ENCODE data around the gene NDUFS8. TPM values are rescaled to one million over a fixed set of nuclear protein-coding genes. Genes with fewer than 3 reads are reported as not detected.
A peak's percentile ranks its signal among the peaks of the same experiment; 100 is the strongest.

NDUFS8 gene
- total and polyA plus RNA-seq, 3 experiments from 2014 or later: 132 to 170 (median 140) TPM

- no peak overlapping the region for H3K27ac ChIP-seq (ENCODE audit: low read depth, low read length)
Observed at GRCh38 chr11:68016161-68016903, 14.1 kb upstream of the NDUFS8 start.

GRCh38 chr11:68016904-68017817, 13.3 kb upstream of the NDUFS8 start:
- CTCF ChIA-PET: no interaction called here
- Histone ChIP-seq H3K36me3 (ENCODE audit: insufficient read depth, low read length) (no peaks in the 10 kb centered on the region), H3K4me3 (ENCODE audit: low read length) (no peak overlapping the region), H3K27me3 (ENCODE audit: insufficient read depth, low read length, poor library complexity, severe bottlenecking) (no peaks in the 10 kb centered on the region), H3K9me3 (ENCODE audit: low read length) (no peaks in the 10 kb centered on the region), H3K4me1 (ENCODE audit: insufficient read depth, low read length) (no peaks in the 10 kb centered on the region), H3K27ac (ENCODE audit: low read depth, low read length) (no peak overlapping the region)
- POLR2A ChIA-PET: no interaction called here
- no peaks in the 10 kb centered on the region for H3K4me1 Mint-ChIP-seq
- no peaks in the 10 kb centered on the region for H3K9me3 Mint-ChIP-seq
- H3K27me3 Mint-ChIP-seq: peaks cover 0 to 2% of the 10 kb centered on the region in 2 donors
- no peak overlapping the region for H3K4me3 Mint-ChIP-seq
- DNase-seq: no peak
- no peaks in the 10 kb centered on the region for H3K36me3 Mint-ChIP-seq
- no peak overlapping the region for H3K27ac Mint-ChIP-seq

More at GRCh38 chr11:68016161-68016903, 14.1 kb upstream of the NDUFS8 start:
- no peaks in the 10 kb centered on the region for H3K36me3 ChIP-seq (ENCODE audit: insufficient read depth, low read length)
- Mint-ChIP-seq H3K36me3 (no peaks in the 10 kb centered on the region), H3K4me1 (no peaks in the 10 kb centered on the region), H3K9me3 (no peaks in the 10 kb centered on the region), H3K27me3 (peaks cover 2% of the 10 kb centered on the region in 2 donors), H3K27ac (no peak overlapping the region), H3K4me3 (no peak overlapping the region)
- no peaks in the 10 kb centered on the region for H3K27me3 ChIP-seq (ENCODE audit: insufficient read depth, low read length, poor library complexity, severe bottlenecking)
- DNase-seq: no peak
- H3K9me3 ChIP-seq (ENCODE audit: low read length): no peaks in the 10 kb centered on the region
- POLR2A ChIA-PET: no interaction called here
- CTCF ChIA-PET: no interaction called here
- H3K4me1 ChIP-seq (ENCODE audit: insufficient read depth, low read length): no peaks in the 10 kb centered on the region
- no peak overlapping the region for H3K4me3 ChIP-seq (ENCODE audit: low read length)

GRCh38 chr11:68017980-68018729, 12.3 kb upstream of the NDUFS8 start:
- no peak overlapping the region for H3K4me3 ChIP-seq (ENCODE audit: low read length)
- Mint-ChIP-seq H3K9me3 (no peaks in the 10 kb centered on the region), H3K27ac (peak overlapping the region in 1 of 8 donors; percentile 32), H3K4me1 (no peaks in the 10 kb centered on the region), H3K4me3 (no peak overlapping the region), H3K27me3 (peaks cover 0 to 2% of the 10 kb centered on the region in 2 donors), H3K36me3 (no peaks in the 10 kb centered on the region)
- H3K9me3 ChIP-seq (ENCODE audit: low read length): no peaks in the 10 kb centered on the region
- no peak for DNase-seq
- H3K27ac ChIP-seq (ENCODE audit: low read depth, low read length): no peak overlapping the region
- ChIA-PET CTCF (no interaction called here), POLR2A (no interaction called here)
- no peaks in the 10 kb centered on the region for H3K4me1 ChIP-seq (ENCODE audit: insufficient read depth, low read length)
- no peaks in the 10 kb centered on the region for H3K27me3 ChIP-seq (ENCODE audit: insufficient read depth, low read length, poor library complexity, severe bottlenecking)
- no peaks in the 10 kb centered on the region for H3K36me3 ChIP-seq (ENCODE audit: insufficient read depth, low read length)

- no peaks in the 10 kb centered on the region for H3K9me3 ChIP-seq (ENCODE audit: low read length)
- no peaks in the 10 kb centered on the region for H3K4me1 Mint-ChIP-seq
- H3K27ac ChIP-seq (ENCODE audit: low read depth, low read length): no peak overlapping the region
- peaks cover 0 to 2% of the 10 kb centered on the region in 2 donors for H3K27me3 Mint-ChIP-seq
- ChIA-PET POLR2A (no interaction called here), CTCF (no interaction called here)
- H3K9me3 Mint-ChIP-seq: no peaks in the 10 kb centered on the region
- H3K4me3 Mint-ChIP-seq: no peak overlapping the region
- H3K4me3 ChIP-seq (ENCODE audit: low read length): no peak overlapping the region
- H3K27me3 ChIP-seq (ENCODE audit: insufficient read depth, low read length, poor library complexity, severe bottlenecking): no peaks in the 10 kb centered on the region
- DNase-seq: no peak
- no peaks in the 10 kb centered on the region for H3K36me3 ChIP-seq (ENCODE audit: insufficient read depth, low read length)
- peak overlapping the region in 1 of 8 donors; percentile 50 for H3K27ac Mint-ChIP-seq
- no peaks in the 10 kb centered on the region for H3K4me1 ChIP-seq (ENCODE audit: insufficient read depth, low read length)
- no peaks in the 10 kb centered on the region for H3K36me3 Mint-ChIP-seq
Observed at GRCh38 chr11:68018730-68019190, 11.7 kb upstream of the NDUFS8 start.

GRCh38 chr11:68019486-68019885, 11.0 kb upstream of the NDUFS8 start:
- Histone ChIP-seq H3K4me1 (ENCODE audit: insufficient read depth, low read length) (no peaks in the 10 kb centered on the region), H3K9me3 (ENCODE audit: low read length) (no peaks in the 10 kb centered on the region), H3K36me3 (ENCODE audit: insufficient read depth, low read length) (no peaks in the 10 kb centered on the region), H3K4me3 (ENCODE audit: low read length) (no peak overlapping the region), H3K27me3 (ENCODE audit: insufficient read depth, low read length, poor library complexity, severe bottlenecking) (no peaks in the 10 kb centered on the region), H3K27ac (ENCODE audit: low read depth, low read length) (no peak overlapping the region)
- Mint-ChIP-seq H3K9me3 (peaks cover 0 to 3% (median 0%) of the 10 kb centered on the region in 5 donors), H3K27me3 (no peaks in the 10 kb centered on the region), H3K4me1 (no peaks in the 10 kb centered on the region), H3K4me3 (no peak overlapping the region), H3K27ac (peak overlapping the region in 1 of 8 donors; percentile 60), H3K36me3 (no peaks in the 10 kb centered on the region)
- DNase-seq: no peak
- CTCF ChIA-PET: no interaction called here
- POLR2A ChIA-PET: no interaction called here

- H3K27ac Mint-ChIP-seq: no peak overlapping the region
- POLR2A ChIA-PET: no interaction called here
- no peaks in the 10 kb centered on the region for H3K27me3 Mint-ChIP-seq
Observed at GRCh38 chr11:68020575-68020974, 9.9 kb upstream of the NDUFS8 start.

GRCh38 chr11:68021167-68021787, 9.2 kb upstream of the NDUFS8 start:
- no peaks in the 10 kb centered on the region for H3K27me3 Mint-ChIP-seq
- ChIA-PET CTCF (no interaction called here), POLR2A (no interaction called here)
- H3K27me3 ChIP-seq (ENCODE audit: insufficient read depth, low read length, poor library complexity, severe bottlenecking): no peaks in the 10 kb centered on the region
- no peaks in the 10 kb centered on the region for H3K9me3 ChIP-seq (ENCODE audit: low read length)
- H3K36me3 Mint-ChIP-seq: no peaks in the 10 kb centered on the region
- H3K4me3 ChIP-seq (ENCODE audit: low read length): no peak overlapping the region
- H3K4me1 ChIP-seq (ENCODE audit: insufficient read depth, low read length): no peaks in the 10 kb centered on the region
- H3K4me3 Mint-ChIP-seq: no peak overlapping the region
- DNase-seq: no peak
- H3K9me3 Mint-ChIP-seq: peaks cover 0 to 5% (median 0%) of the 10 kb centered on the region in 5 donors
- H3K27ac Mint-ChIP-seq: no peak overlapping the region
- no peak overlapping the region for H3K27ac ChIP-seq (ENCODE audit: low read depth, low read length)
- H3K4me1 Mint-ChIP-seq: peaks cover 0 to 2% (median 0%) of the 10 kb centered on the region in 3 donors
- no peaks in the 10 kb centered on the region for H3K36me3 ChIP-seq (ENCODE audit: insufficient read depth, low read length)

More at GRCh38 chr11:68020575-68020974, 9.9 kb upstream of the NDUFS8 start:
- no peaks in the 10 kb centered on the region for H3K36me3 Mint-ChIP-seq
- CTCF ChIA-PET: no interaction called here
- no peaks in the 10 kb centered on the region for H3K36me3 ChIP-seq (ENCODE audit: insufficient read depth, low read length)
- no peak overlapping the region for H3K4me3 ChIP-seq (ENCODE audit: low read length)
- no peaks in the 10 kb centered on the region for H3K27me3 ChIP-seq (ENCODE audit: insufficient read depth, low read length, poor library complexity, severe bottlenecking)
- no peak for DNase-seq
- no peak overlapping the region for H3K4me3 Mint-ChIP-seq
- peaks cover 0 to 5% (median 0%) of the 10 kb centered on the region in 5 donors for H3K9me3 Mint-ChIP-seq
- H3K9me3 ChIP-seq (ENCODE audit: low read length): no peaks in the 10 kb centered on the region
- no peaks in the 10 kb centered on the region for H3K4me1 Mint-ChIP-seq
- no peaks in the 10 kb centered on the region for H3K4me1 ChIP-seq (ENCODE audit: insufficient read depth, low read length)
- no peak overlapping the region for H3K27ac ChIP-seq (ENCODE audit: low read depth, low read length)

All from CD8-positive, alpha-beta memory T cell (primary cell).